22Rv1 (cell line): ENCODE measurements around the gene UNC13C.

Experiments used
- CTCF ChIP-seq: fragments of 450-650 bp; IDR thresholded peaks from 2 replicates; pipeline ENCODE4 v1.5.1; 2017; ENCODE audit warnings: mild to moderate bottlenecking
- ZFX ChIP-seq: fragments of 450-650 bp; IDR thresholded peaks from 2 replicates; pipeline ENCODE4 v1.6.1; 2017; ENCODE audit warnings: antibody characterized with exemption, borderline replicate concordance

DNA sequence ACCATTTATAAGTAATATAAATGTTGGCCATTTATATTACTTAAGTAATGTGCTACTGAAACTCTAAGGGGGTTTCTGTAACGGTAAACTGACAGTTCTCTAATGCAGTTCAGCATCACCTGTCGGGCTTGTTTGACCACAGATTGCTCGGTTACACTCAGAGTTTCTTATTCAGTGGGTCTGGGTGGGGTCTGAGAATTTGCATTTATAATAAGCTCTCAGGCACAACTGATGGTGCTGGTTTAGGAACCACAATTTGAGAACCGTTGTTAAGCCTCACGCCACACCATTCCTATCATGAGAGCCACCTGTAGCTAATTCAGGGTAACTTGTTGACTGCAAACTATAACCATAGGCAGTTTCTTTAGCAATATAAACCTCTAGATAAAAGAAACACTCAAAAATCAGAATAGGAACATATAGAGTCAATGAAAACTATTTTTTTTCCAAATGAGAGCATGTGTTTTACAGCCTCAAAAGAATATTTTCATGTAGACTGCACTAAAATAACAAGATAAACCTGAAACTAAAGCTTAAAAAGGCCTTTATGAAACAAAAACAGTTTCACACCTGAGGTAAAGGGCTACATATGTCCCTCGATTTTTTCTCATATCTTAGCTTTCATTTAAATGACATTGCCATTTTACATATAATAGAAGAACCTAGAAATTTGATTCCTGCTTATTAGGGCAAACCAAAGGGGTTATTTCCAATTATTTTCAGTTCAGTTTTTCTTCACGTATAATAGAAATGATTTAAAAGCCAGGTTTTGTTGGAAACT is 604.8 kb downstream of the UNC13C start:
- no peak for TF ChIP-seq CTCF
- no peak for TF ChIP-seq ZFX
